Measurements from ENCODE around the gene GPR42. TPM values are rescaled to one million over a fixed set of nuclear protein-coding genes. Genes with fewer than 3 reads are reported as not detected.
A peak's percentile ranks its signal among the peaks of the same experiment; 100 is the strongest.
"Not testable (repeated sequence)": the region's sequence is repeated elsewhere in the genome, so short reads cannot be mapped to it uniquely, and the experiment has no call there.

Gene GPR42
- total RNA-seq, 1 experiment from 2014 or later = not detected

DNA sequence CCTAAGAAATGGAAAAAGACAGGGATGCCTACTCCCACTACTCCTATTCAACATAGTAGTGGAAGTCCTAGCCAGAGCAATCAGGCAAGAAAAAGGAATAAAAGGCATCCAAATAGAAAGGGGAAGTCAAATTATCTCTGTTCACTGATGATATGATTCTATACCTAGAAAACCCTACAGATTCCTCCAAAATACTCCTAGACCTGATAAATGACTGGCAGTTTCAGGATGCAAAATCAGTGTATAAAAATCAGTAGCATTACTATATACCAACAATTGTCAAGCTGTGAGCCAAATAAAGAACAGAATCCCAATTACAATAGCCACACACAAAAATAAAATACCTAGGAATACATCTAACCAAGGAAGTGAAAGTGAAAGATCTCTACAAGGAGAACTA is 1.3 kb upstream of the GPR42 start:
- ChIA-PET POLR2A (ENCODE audit: low non-redundant PET) (no interaction called here), CTCF (no interaction called here)
- intact Hi-C loops (cut with micrococcal nuclease; ENCODE audit: unreplicated experiment) = no loop called here
- no peaks in the 10 kb centered on the region for H3K9me3 ChIP-seq (ENCODE audit: low read depth, low read length, poor library complexity, severe bottlenecking)
- no peak overlapping the region for H3K4me3 ChIP-seq (ENCODE audit: low read depth, low read length, poor library complexity, severe bottlenecking)
- DNase-seq (ENCODE audit: low spot score) = no peak
- no peak for TF ChIP-seq EZH2 (IDR thresholded peaks at IDR 0.05; ENCODE audit: borderline replicate concordance, low read depth, low read length, poor library complexity, severe bottlenecking)
- TF ChIP-seq, protein P1, sequence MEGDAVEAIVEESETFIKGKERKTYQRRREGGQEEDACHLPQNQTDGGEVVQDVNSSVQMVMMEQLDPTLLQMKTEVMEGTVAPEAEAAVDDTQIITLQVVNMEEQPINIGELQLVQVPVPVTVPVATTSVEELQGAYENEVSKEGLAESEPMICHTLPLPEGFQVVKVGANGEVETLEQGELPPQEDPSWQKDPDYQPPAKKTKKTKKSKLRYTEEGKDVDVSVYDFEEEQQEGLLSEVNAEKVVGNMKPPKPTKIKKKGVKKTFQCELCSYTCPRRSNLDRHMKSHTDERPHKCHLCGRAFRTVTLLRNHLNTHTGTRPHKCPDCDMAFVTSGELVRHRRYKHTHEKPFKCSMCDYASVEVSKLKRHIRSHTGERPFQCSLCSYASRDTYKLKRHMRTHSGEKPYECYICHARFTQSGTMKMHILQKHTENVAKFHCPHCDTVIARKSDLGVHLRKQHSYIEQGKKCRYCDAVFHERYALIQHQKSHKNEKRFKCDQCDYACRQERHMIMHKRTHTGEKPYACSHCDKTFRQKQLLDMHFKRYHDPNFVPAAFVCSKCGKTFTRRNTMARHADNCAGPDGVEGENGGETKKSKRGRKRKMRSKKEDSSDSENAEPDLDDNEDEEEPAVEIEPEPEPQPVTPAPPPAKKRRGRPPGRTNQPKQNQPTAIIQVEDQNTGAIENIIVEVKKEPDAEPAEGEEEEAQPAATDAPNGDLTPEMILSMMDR (conservative IDR thresholded peaks at IDR 0.05; ENCODE audit: low read depth, low read length) = no peak
- H3K27ac ChIP-seq (ENCODE audit: low read depth, low read length, poor library complexity, severe bottlenecking) = no peak overlapping the region
- BruUV-seq (replicated peaks) = no TSS peak
- no peaks in the 10 kb centered on the region for H3K4me1 ChIP-seq (ENCODE audit: insufficient read depth, low read length, poor library complexity, severe bottlenecking)
- H3K27me3 ChIP-seq (replicated peaks; ENCODE audit: insufficient read depth, low read depth, low read length, poor library complexity) = peaks cover 10% of the 10 kb centered on the region
- no peaks in the 10 kb centered on the region for H3K36me3 ChIP-seq (ENCODE audit: insufficient read depth, low read length, poor library complexity, severe bottlenecking)

GRCh38 chr19:35373492-35373891 is 2.6 kb downstream of the GPR42 start:
- DNase-seq (ENCODE audit: low spot score) = no peak
- intact Hi-C loops (cut with micrococcal nuclease; ENCODE audit: unreplicated experiment) = no loop called here
- POLR2A ChIA-PET (ENCODE audit: low non-redundant PET) = no interaction called here
- TF ChIP-seq, protein P1 (conservative IDR thresholded peaks at IDR 0.05; ENCODE audit: low read depth, low read length) = no peak
- no peak for TF ChIP-seq EZH2 (IDR thresholded peaks at IDR 0.05; ENCODE audit: borderline replicate concordance, low read depth, low read length, poor library complexity, severe bottlenecking)
- H3K9me3 ChIP-seq (ENCODE audit: low read depth, low read length, poor library complexity, severe bottlenecking) = no peaks in the 10 kb centered on the region
- peaks cover 3% of the 10 kb centered on the region for H3K27me3 ChIP-seq (replicated peaks; ENCODE audit: insufficient read depth, low read depth, low read length, poor library complexity)
- CTCF ChIA-PET = no interaction called here
- H3K4me1 ChIP-seq (ENCODE audit: insufficient read depth, low read length, poor library complexity, severe bottlenecking) = peaks cover 10% of the 10 kb centered on the region
- no peak overlapping the region for H3K27ac ChIP-seq (ENCODE audit: low read depth, low read length, poor library complexity, severe bottlenecking)
- BruUV-seq (replicated peaks) = no TSS peak
- no peak overlapping the region for H3K4me3 ChIP-seq (ENCODE audit: low read depth, low read length, poor library complexity, severe bottlenecking)
- H3K36me3 ChIP-seq (ENCODE audit: insufficient read depth, low read length, poor library complexity, severe bottlenecking) = no peaks in the 10 kb centered on the region

GRCh38 chr19:35374031-35374430 is 3.2 kb downstream of the GPR42 start:
- intact Hi-C loops (cut with micrococcal nuclease; ENCODE audit: unreplicated experiment); BruUV-seq (replicated peaks); DNase-seq (ENCODE audit: low spot score); POLR2A ChIA-PET (ENCODE audit: low non-redundant PET); H3K4me1 ChIP-seq (ENCODE audit: insufficient read depth, low read length, poor library complexity, severe bottlenecking); H3K36me3 ChIP-seq (ENCODE audit: insufficient read depth, low read length, poor library complexity, severe bottlenecking); H3K4me3 ChIP-seq (ENCODE audit: low read depth, low read length, poor library complexity, severe bottlenecking); H3K27ac ChIP-seq (ENCODE audit: low read depth, low read length, poor library complexity, severe bottlenecking); CTCF ChIA-PET; H3K9me3 ChIP-seq (ENCODE audit: low read depth, low read length, poor library complexity, severe bottlenecking); H3K27me3 ChIP-seq (replicated peaks; ENCODE audit: insufficient read depth, low read depth, low read length, poor library complexity): not testable (repeated sequence)

- peak; percentile 67 for DNase-seq (ENCODE audit: low spot score)
- Histone ChIP-seq H3K27ac (ENCODE audit: low read depth, low read length, poor library complexity, severe bottlenecking) (no peak overlapping the region), H3K4me1 (ENCODE audit: insufficient read depth, low read length, poor library complexity, severe bottlenecking) (peaks cover 10% of the 10 kb centered on the region), H3K4me3 (ENCODE audit: low read depth, low read length, poor library complexity, severe bottlenecking) (no peak overlapping the region), H3K27me3 (replicated peaks; ENCODE audit: insufficient read depth, low read depth, low read length, poor library complexity) (no peaks in the 10 kb centered on the region), H3K9me3 (ENCODE audit: low read depth, low read length, poor library complexity, severe bottlenecking) (no peaks in the 10 kb centered on the region), H3K36me3 (ENCODE audit: insufficient read depth, low read length, poor library complexity, severe bottlenecking) (no peaks in the 10 kb centered on the region)
- no TSS peak for BruUV-seq (replicated peaks)
- TF ChIP-seq, protein P1 (conservative IDR thresholded peaks at IDR 0.05; ENCODE audit: low read depth, low read length) = no peak
- TF ChIP-seq EZH2 (IDR thresholded peaks at IDR 0.05; ENCODE audit: borderline replicate concordance, low read depth, low read length, poor library complexity, severe bottlenecking) = no peak
- ChIA-PET POLR2A (ENCODE audit: low non-redundant PET) (no interaction called here), CTCF (interaction anchor here (0.9 kb wide), 1 partner anchor 18 kb away, joined by 3 read pairs; the partner anchor contains the start of gene FFAR3)
- intact Hi-C loops (cut with micrococcal nuclease; ENCODE audit: unreplicated experiment) = no loop called here
These were observed 4.8 kb downstream of the GPR42 start for GRCh38 chr19:35375505-35376307.
